ENCODE measurements around the gene FBXL7. TPM values are rescaled to one million over a fixed set of nuclear protein-coding genes. Genes with fewer than 3 reads are reported as not detected.

FBXL7 gene
- total RNA-seq, 1 experiment from 2014 or later, result not detected

GRCh38 chr5:15654779-15655178 is 154.8 kb downstream of the FBXL7 start:
- Histone ChIP-seq H3K4me1 (replicated peaks; ENCODE audit: insufficient read depth) (no peaks in the 10 kb centered on the region), H4K20me1 (ENCODE audit: insufficient read depth) (no peaks in the 10 kb centered on the region), H3K36me3 (ENCODE audit: low read depth) (no peaks in the 10 kb centered on the region), H3K4me2 (no peak overlapping the region), H3K27ac (no peak overlapping the region), H3K9me3 (ENCODE audit: insufficient read depth, low read depth) (no peaks in the 10 kb centered on the region), H2AFZ (no peak overlapping the region), H3K9me2 (ENCODE audit: insufficient read depth) (no peaks in the 10 kb centered on the region), H3K79me2 (ENCODE audit: low read depth) (no peaks in the 10 kb centered on the region), H3F3A (ENCODE audit: insufficient read depth, low read depth) (no peaks in the 10 kb centered on the region), H3K27me3 (ENCODE audit: insufficient read depth, low read depth) (no peaks in the 10 kb centered on the region), H3K4me3 (no peak overlapping the region)
- CTCF ChIA-PET, result no interaction called here
- TF ChIP-seq CTCF (conservative IDR thresholded peaks at IDR 0.05) (no peak), EZH2 (IDR thresholded peaks at IDR 0.05; ENCODE audit: low read depth) (no peak)
- no peak for DNase-seq
- BruUV-seq (replicated peaks), result no TSS peak
- POLR2A ChIA-PET (ENCODE audit: unreplicated experiment), result no interaction called here
- intact Hi-C loops (cut with micrococcal nuclease; ENCODE audit: unreplicated experiment), result no loop called here

DNA sequence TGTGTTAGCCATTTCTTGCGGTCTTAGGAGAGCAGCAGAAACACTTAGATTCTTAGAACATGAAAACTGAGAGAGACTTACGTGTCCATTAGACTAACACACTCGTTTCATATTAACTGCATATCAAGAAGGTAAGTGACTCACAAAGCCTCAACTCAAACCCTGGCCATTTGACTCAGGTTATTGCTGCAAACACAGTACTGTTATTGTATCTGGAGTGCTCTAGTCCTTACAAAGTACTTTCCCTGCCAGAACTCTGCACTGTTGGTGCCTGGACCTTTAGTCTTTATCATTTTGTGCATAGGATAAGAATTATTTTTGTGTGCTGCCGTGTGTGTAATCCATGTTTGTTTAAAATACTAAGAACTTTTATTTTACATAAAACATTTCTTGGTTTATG is 155.7 kb downstream of the FBXL7 start:
- Histone ChIP-seq H2AFZ (no peak overlapping the region), H3K4me2 (no peak overlapping the region), H3K9me3 (ENCODE audit: insufficient read depth, low read depth) (no peaks in the 10 kb centered on the region), H3K79me2 (ENCODE audit: low read depth) (no peaks in the 10 kb centered on the region), H3K4me3 (no peak overlapping the region), H3K36me3 (ENCODE audit: low read depth) (no peaks in the 10 kb centered on the region), H3K27me3 (ENCODE audit: insufficient read depth, low read depth) (no peaks in the 10 kb centered on the region), H4K20me1 (ENCODE audit: insufficient read depth) (no peaks in the 10 kb centered on the region), H3F3A (ENCODE audit: insufficient read depth, low read depth) (no peaks in the 10 kb centered on the region), H3K27ac (no peak overlapping the region), H3K9me2 (ENCODE audit: insufficient read depth) (no peaks in the 10 kb centered on the region), H3K4me1 (replicated peaks; ENCODE audit: insufficient read depth) (no peaks in the 10 kb centered on the region)
- no TSS peak for BruUV-seq (replicated peaks)
- ChIA-PET CTCF (no interaction called here), POLR2A (ENCODE audit: unreplicated experiment) (no interaction called here)
- intact Hi-C loops (cut with micrococcal nuclease; ENCODE audit: unreplicated experiment), result no loop called here
- no peak for DNase-seq
- TF ChIP-seq CTCF (conservative IDR thresholded peaks at IDR 0.05) (no peak), EZH2 (IDR thresholded peaks at IDR 0.05; ENCODE audit: low read depth) (no peak)

DNA sequence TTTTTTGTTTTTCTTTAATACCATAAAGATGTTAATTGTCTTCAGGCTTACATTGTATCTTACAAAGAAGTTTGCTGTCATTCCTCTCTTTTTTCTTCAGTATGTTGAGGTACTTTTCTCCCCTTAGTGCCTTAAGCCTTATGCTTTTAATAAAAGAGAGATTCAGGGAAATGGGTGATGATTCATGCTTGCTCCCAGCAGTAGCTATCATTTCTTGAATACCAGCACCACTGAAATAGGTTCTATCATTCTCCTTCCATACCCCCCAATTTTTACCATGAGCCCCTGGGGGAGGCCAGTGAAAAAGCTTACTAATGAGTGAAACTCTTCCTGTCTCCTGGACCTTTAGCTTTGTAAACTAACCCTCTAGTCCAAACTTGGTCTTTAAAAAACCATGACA is 165.0 kb downstream of the FBXL7 start:
- no peaks in the 10 kb centered on the region for H3K4me1 ChIP-seq (replicated peaks; ENCODE audit: insufficient read depth)
- no peak overlapping the region for H3K4me2 ChIP-seq
- CTCF ChIA-PET, result no interaction called here
- no peak for DNase-seq
- no peak overlapping the region for H3K4me3 ChIP-seq
- H4K20me1 ChIP-seq (ENCODE audit: insufficient read depth), result 0 out of 2 replicates have a peak, but pooled peaks cover 6% of the 10 kb centered on the region
- H2AFZ ChIP-seq, result no peak overlapping the region
- H3F3A ChIP-seq (ENCODE audit: insufficient read depth, low read depth), result no peaks in the 10 kb centered on the region
- no peak for TF ChIP-seq CTCF (conservative IDR thresholded peaks at IDR 0.05)
- no peak for TF ChIP-seq EZH2 (IDR thresholded peaks at IDR 0.05; ENCODE audit: low read depth)
- intact Hi-C loops (cut with micrococcal nuclease; ENCODE audit: unreplicated experiment), result no loop called here
- POLR2A ChIA-PET (ENCODE audit: unreplicated experiment), result no interaction called here
- BruUV-seq (replicated peaks), result no TSS peak
- H3K27me3 ChIP-seq (ENCODE audit: insufficient read depth, low read depth), result no peaks in the 10 kb centered on the region
- H3K27ac ChIP-seq, result no peak overlapping the region
- no peaks in the 10 kb centered on the region for H3K36me3 ChIP-seq (ENCODE audit: low read depth)
- no peaks in the 10 kb centered on the region for H3K9me3 ChIP-seq (ENCODE audit: insufficient read depth, low read depth)
- H3K9me2 ChIP-seq (ENCODE audit: insufficient read depth), result no peaks in the 10 kb centered on the region
- no peaks in the 10 kb centered on the region for H3K79me2 ChIP-seq (ENCODE audit: low read depth)
